Lower lobe of right lung (tissue), 2 donors: ENCODE data around the gene AP3B2. TPM values are rescaled to one million over a fixed set of nuclear protein-coding genes. Genes with fewer than 3 reads are reported as not detected.

Source experiments
- ATAC-seq, 2 donors: fragments of 200-7000 bp; cut with Tn5 transposase; one replicate each; pipeline ENCODE4 v1.9.1; 2020 to 2022; ENCODE audit warnings: mild to moderate bottlenecking in 2 of 2, moderate library complexity in 2 of 2
- DNase-seq: peaks from one replicate; pipeline ENCODE4 v3.0.0-alpha.2; 2020
- H3K27ac ChIP-seq: fragments of 200-600 bp; one replicate; pipeline ENCODE4 v1.8.0; 2022
- H3K27me3 ChIP-seq: fragments of 200-600 bp; one replicate; pipeline ENCODE4 v1.8.0; 2022; ENCODE audit warnings: low read depth
- H3K36me3 ChIP-seq: fragments of 200-600 bp; one replicate; pipeline ENCODE4 v1.8.0; 2022; ENCODE audit warnings: mild to moderate bottlenecking
- H3K4me1 ChIP-seq: fragments of 200-600 bp; one replicate; pipeline ENCODE4 v1.8.0; 2022
- H3K4me3 ChIP-seq: fragments of 200-600 bp; one replicate; pipeline ENCODE4 v1.8.0; 2022; ENCODE audit warnings: mild to moderate bottlenecking
- H3K9me3 ChIP-seq: fragments of 200-600 bp; one replicate; pipeline ENCODE4 v1.8.0; 2022
- CTCF ChIP-seq: fragments of 200-600 bp; IDR thresholded peaks from one replicate; pipeline ENCODE4 v1.8.0; 2022; ENCODE audit warnings: antibody characterized with exemption, mild to moderate bottlenecking
- intact Hi-C: fragments of 100-400 bp; cut with DNase I; formaldehyde crosslinking; loops from one replicate; pipeline ENCODE4 v1.11.0; 2022
- total RNA-seq: library from RNA; stranded (reverse); fragmentation: NEBNext Ultra II Directional; extraction: Animal tissue kit (Norgen Biotek cat#: 25700); gene quantifications from one replicate; pipeline ENCODE4 v1.2.1, GENCODE V29; 2021
- donor health status: DM: no; HTN: yes; CAD: no; lungs with severe emphysema.

Gene AP3B2
- total RNA-seq, 1 donor from 2014 or later: 3.0 TPM

GRCh38 chr15:82679626-82680199 lies 30.0 kb downstream of the AP3B2 start:
- H3K27ac ChIP-seq: no peak overlapping the region
- H3K36me3 ChIP-seq: no peaks in the 10 kb centered on the region
- TF ChIP-seq CTCF: no peak
- H3K4me3 ChIP-seq: peak overlapping the region; percentile 59
- no peak for ATAC-seq
- intact Hi-C loops: no loop called here
- peaks cover 10% of the 10 kb centered on the region for H3K4me1 ChIP-seq
- H3K9me3 ChIP-seq: no peaks in the 10 kb centered on the region
- no peak for DNase-seq
- H3K27me3 ChIP-seq: peaks cover 27% of the 10 kb centered on the region

- H3K9me3 ChIP-seq: no peaks in the 10 kb centered on the region
- no peaks in the 10 kb centered on the region for H3K36me3 ChIP-seq
- no peak for DNase-seq
- peaks cover 10% of the 10 kb centered on the region for H3K4me1 ChIP-seq
- peaks cover 27% of the 10 kb centered on the region for H3K27me3 ChIP-seq
- no peak overlapping the region for H3K4me3 ChIP-seq
- H3K27ac ChIP-seq: no peak overlapping the region
- intact Hi-C loops: no loop called here
- ATAC-seq: no peak
- TF ChIP-seq CTCF: no peak
Observed at GRCh38 chr15:82677720-82678323, 31.9 kb downstream of the AP3B2 start.

DNA sequence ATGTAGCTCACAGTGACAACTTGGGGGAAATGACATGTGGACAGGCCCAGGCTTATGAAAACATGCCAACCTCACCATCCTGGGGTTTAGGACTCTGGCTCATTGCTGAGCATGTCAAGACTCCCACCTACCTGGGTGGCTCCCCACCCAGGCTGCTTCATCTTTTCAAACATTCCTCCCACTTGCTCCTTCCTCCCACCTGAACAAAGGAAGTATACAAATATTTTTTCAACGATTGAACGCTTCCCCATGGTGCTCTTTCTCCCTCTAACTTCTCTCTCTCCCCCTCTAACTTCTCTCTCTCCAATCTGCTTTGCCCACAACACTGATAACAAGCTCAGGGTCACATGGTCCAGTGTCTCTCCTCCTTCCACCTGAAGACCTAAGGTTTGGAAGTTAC lies 34.8 kb downstream of the AP3B2 start:
- ATAC-seq (no peak), DNase-seq (no peak)
- intact Hi-C loops: no loop called here
- H3K4me1 ChIP-seq: no peaks in the 10 kb centered on the region
- no peaks in the 10 kb centered on the region for H3K36me3 ChIP-seq
- H3K4me3 ChIP-seq: no peak overlapping the region
- H3K27me3 ChIP-seq: peaks cover 8% of the 10 kb centered on the region
- H3K9me3 ChIP-seq: no peaks in the 10 kb centered on the region
- no peak for TF ChIP-seq CTCF
- no peak overlapping the region for H3K27ac ChIP-seq

GRCh38 chr15:82670699-82671098 lies 39.0 kb downstream of the AP3B2 start:
- no peaks in the 10 kb centered on the region for H3K27me3 ChIP-seq
- H3K4me1 ChIP-seq: no peaks in the 10 kb centered on the region
- no peaks in the 10 kb centered on the region for H3K9me3 ChIP-seq
- H3K27ac ChIP-seq: no peak overlapping the region
- no peak for TF ChIP-seq CTCF
- intact Hi-C loops: no loop called here
- H3K4me3 ChIP-seq: no peak overlapping the region
- no peak for ATAC-seq
- no peak for DNase-seq
- no peaks in the 10 kb centered on the region for H3K36me3 ChIP-seq

- TF ChIP-seq CTCF: no peak
- DNase-seq (no peak), ATAC-seq (no peak)
- no peaks in the 10 kb centered on the region for H3K36me3 ChIP-seq
- intact Hi-C loops: no loop called here
- H3K4me3 ChIP-seq: no peak overlapping the region
- no peaks in the 10 kb centered on the region for H3K9me3 ChIP-seq
- H3K27me3 ChIP-seq: peaks cover 7% of the 10 kb centered on the region
- no peak overlapping the region for H3K27ac ChIP-seq
- no peaks in the 10 kb centered on the region for H3K4me1 ChIP-seq
Observed at GRCh38 chr15:82666606-82667005, 43.1 kb downstream of the AP3B2 start.
